Dermis blood vessel endothelial cell (primary cell): ENCODE results near the gene PLAC9. TPM values are rescaled to one million over a fixed set of nuclear protein-coding genes. Genes with fewer than 3 reads are reported as not detected.

Source experiments
- DNase-seq: peaks from one replicate; pipeline ENCODE4 v3.0.0; 2010
- total RNA-seq: library from RNA; depleted of rRNA; stranded (reverse); fragments of >200 nt; gene quantifications from 2 replicates; pipeline ENCODE4 v1.2.3, GENCODE V29; 2014

Gene PLAC9
- total RNA-seq, 1 donor from 2014 or later = 0.68 TPM

DNA sequence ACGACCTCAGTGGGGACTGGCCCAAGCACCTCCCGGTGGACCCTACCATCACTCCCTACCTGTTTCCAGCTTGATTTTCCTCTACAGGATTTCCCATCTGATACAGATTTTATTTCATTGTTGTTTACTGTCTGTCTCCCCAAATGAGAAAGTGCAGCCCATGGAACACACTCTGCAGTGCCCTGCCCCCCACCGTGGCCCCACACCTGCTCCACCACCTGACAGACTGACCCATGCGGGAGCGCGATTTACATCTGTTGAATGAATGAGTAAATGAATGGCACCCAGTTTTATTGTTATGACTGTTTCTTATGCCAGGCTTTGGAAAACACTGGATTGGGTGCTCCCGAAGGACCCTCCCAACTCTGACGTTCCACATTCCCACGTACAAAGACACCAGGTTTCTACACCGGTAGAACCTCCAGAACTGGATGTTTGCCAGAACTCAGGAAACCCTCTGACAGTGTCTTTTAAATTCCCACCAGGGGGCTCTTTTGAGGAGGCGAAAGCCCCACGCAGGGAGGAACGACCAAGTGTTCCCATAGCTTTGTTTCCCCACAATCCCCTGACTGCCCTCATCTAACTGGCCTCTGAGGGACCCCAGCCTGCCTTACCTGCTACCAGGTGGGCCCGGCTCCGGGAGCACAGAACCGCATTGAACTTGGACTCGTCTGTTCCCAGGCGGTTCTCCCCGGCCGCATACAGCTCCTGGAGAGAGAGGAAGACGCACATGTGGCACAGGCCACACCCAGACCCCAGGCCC is 29.0 kb downstream of the PLAC9 start:
- DNase-seq = peak; percentile 60

DNA sequence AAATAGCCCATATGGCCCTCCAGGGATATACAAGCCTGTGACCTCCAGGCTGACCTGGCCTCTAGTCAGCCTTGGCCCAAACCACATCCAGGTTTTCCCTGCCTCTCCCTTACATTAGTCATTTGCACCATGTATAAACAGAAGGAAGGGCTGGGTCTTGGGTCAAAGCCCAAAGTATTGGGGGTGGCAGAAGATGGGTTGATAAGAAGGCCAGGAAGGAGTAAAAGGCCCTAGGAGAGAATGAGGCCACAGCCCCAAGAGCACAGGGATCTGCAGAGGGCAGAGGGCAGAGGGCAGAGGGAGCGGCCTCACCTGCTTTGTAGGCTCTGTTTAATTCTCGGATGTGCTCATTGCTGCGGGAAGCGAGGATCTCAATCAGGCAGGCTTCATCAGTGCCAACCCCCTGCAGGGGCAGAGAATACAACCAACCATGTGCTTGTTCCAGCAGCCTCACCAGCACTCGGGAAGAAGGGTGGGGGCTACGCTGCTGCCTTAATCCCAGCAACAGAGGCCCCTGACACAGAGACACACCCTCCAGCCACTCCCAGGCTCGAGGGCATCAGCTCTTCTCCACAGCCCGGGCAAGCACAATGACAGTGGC is 31.3 kb downstream of the PLAC9 start:
- peak; percentile 47 for DNase-seq

DNA sequence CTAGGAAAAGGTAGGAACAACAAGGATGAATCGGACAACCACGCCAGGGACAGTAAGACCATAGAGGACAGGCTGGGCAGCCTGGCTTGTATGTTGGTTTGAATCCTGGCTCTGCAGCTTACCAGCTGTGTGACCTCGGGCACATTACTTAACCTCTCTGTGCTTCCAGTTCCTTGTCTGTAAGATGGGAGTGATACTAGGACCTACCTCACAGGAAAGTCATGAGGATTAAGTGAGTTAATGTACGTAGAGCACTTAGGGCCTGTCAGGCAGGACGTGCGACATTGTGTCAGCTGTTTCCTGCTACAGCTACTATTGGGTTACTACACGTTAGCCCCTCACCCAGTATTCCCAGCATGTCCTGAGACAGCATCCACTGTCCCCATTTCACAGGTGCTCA is 32.1 kb downstream of the PLAC9 start:
- DNase-seq = peak; percentile 29

DNA sequence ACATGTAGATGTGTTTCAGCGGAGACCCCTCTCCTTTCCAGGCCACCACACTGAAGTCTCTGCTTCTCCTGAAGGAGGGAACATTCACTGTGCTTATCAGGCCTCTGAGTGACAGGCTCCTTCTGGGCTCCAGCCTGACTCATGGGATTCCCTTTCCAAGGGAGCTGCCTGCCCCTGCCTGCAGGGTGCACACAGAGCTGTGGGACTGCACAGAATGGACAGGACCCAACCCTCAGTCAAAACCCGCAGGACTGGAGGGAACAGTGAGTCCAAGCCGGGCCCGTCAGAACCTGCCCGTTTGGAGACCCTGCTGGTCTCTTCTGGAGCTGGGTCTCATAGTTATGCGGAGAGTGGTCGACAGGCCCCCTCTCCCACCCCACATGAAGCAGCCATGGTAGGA is 32.6 kb downstream of the PLAC9 start:
- peak; percentile 38 for DNase-seq

DNA sequence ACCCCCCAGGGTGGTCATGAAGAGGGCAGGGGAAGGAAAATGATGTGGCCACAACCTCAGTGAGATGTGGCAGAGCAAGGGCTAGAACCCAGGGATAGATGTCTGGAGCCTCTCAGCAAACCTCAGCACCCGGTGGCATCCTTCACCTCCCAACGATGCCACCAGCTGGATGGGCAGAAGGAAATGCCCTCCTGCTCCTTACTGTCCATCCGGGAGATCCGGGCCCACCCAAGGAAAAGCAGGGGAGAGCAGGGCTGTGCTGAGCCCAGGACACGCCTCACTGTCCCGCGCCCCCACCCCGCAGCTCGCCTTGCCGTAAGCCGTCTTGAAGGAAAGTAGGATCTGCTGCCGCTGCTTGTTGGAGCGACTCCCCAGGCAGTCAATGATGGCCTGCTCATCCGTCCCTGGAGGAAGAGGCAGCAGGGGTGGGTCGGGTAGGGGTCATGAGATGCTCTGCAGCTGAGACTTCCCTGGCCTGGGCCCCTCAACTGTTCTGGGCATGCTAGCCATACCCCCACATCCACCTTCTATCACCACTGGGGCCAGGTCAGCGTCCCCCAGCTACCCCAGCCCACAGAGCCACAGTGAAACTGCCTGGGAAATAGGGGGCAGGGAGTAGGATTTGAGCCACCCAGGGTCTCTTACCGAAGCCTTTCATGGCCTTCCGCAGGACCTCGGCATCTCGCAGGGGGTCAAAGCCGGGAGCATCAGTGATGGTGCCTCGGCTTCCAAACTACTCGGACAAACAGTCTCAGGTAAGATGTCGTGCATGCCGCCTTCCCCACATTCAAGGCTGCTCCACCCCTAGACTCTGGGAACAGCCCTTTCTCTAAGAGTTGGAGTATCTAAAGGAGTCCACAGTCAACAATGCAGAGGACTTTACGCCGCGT is 34.3 kb downstream of the PLAC9 start:
- DNase-seq = no peak

DNA sequence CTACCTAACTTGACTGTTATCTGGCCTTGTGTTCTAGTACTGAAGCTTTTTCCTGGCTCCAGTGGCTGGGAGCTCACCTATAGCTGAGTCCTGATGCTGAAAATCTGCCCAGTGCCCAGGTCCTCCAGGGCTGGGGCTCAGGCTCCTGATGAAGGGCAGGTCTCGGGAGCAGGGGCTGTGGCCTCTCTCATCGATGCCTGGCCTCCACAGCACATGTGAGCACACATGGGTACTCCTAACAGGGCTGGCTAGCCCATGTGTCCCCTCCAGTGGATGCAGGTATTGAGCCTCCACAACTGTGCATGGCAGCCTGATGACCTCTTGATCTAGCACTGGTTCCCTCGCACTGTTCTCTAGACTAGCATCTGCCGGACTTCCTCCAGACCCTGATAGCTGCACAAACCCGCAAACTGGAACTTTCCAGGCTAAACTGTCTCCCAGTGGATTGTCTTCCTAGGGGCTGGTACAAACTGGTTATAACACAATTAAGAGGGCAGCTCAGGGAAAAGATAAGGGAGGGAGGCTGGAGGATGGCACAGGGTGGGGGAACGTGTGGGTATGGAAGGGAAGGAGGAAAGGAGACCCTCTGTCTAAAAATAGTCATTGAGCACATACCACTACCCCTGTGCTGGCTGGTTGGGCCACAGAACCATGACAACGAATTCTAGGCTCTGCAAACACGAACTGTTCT is 35.1 kb downstream of the PLAC9 start:
- DNase-seq = no peak

DNA sequence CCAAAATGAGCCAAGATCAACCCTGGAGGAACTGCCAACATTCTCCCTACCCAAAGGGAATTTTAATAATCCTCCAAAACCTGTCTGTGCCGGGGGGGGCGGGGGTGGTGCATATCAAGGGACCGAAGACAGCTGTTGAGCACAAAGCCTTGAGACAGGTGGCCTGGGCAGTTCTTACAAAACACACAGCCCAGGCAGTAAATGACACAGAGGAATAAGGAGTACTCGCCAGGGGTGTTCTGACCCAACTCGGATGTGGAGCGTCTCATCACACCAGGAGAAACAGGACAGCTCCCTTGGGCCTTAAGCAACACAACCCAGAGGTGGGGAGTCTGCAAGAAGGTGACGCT is 35.6 kb downstream of the PLAC9 start:
- DNase-seq = no peak

DNA sequence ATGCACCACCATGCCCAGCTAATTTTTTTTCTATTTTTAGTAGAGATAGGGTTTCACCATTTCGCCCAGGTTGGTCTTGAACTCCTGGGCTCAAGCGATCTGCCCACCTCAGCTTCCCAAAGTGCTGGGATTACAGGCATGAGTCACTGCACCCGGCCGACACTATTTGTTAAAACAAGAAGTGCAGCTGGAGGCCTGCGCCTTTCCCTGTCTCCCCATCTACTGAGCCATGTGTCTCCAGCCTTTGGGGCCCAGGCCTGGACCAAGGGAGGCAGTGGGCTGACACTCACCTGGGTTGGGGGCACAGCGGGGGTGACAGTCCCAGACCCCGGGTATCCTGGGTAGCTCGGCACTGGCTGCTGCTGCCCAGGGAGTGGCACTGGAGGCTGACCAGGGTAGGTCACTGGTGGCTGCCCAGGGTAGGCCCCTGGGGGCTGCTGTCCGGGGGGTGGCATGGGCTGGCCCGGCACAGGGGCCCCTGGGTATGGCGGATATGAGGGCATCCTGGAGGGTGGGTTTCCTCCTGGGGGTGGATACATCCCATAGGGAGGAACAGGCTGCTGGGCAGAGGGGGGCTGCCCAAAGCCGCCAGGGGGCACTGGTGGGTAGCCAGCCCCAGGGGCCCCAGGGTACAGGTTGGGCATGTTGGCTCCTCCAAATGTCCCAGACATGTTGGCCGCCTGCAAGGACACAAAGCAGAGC is 36.3 kb downstream of the PLAC9 start:
- peak; percentile 19 for DNase-seq

DNA sequence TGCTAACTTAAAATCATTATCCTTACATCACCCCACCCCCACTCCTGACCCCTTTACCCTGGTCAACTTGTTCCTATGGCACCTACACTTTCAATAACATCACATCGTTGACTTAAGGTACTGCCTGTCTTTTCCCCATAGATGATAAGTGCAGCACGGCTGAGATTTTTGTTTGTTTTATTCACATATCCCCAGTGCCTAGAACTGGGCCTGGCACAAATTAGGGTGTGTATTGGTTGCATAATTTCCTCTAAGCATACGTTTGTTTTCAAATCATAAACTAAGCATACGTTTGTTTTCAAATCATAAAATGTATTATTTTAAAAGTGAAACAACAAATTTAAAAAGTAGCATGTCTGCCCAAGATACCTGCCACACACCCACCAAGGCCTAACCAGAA is 37.5 kb downstream of the PLAC9 start:
- DNase-seq = no peak

DNA sequence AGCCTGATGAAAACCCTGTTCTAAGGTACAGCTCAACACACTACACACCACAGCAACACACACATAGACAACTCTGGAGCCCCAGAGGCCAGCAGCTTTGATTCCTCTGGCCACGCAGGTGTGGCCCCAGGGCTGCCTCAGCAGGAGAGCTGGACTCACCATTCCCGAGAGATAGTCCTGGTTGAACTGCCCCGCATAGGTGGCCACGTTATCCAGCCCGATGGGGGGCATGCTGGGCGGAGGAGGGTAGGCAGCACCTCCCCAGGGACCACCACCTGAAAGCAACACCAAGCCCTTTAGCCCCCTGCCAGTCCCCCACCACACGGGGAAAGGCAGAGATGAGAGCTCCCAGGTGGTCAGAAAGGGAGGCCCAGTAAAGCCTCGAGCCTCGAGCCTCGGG is 38.1 kb downstream of the PLAC9 start:
- DNase-seq = no peak

DNA sequence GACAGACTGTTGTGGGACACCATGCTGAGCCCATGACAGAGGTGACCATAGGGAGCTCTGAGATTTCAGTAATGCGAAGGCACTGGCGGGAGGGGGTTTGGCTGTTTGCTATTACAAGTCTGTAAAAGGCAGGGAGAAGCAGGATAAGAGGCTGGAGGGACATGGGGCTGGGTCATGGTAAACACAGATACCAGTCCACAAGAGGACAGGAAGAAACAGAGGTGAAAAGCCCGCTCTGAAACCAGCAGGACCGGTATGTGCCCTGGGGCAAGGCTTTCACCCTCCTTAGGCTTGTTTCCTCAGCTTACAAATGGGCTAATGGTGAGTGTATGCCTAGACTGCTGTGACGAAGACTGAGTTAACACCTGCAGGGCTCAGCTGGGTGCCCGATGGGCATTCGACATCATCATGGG is 38.7 kb downstream of the PLAC9 start:
- no peak for DNase-seq

DNA sequence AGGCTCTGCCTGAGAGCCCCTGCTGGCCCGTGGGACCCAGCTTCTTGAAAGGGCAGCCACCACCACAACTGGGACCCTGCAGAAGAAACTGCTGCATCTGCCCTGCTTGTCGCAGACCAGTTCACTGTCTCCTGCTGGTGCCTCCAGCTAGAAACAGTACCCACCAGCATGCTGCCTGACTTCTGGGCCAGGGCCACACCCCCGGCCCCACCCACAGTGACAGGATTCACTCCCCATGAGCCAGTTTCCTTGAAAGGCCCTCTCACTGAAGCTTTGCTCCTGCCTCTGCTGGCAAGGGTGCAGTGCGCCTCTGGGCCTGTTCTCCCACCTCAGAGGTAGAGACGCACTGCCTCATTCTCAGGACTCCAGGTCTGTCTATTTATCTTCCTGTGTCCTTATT is 40.4 kb downstream of the PLAC9 start:
- DNase-seq = no peak

DNA sequence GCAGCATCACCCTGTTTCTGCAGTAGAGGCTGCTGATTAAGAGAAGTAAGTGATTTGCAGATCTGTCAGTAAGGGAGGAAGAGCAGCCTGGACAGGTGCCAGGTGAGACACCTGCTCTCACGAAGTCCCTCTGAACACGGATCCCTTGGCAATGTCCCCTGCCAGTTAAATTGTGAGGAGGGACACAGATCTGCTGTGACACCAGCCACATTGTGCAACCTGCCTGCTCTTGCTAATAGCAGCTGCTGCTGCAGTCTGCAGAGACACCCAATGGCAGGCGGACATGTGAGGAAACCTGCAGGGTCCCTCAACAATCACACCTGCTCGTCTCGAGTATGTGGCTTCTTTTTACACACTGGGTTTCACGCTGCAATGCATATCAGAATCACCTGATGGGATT is 40.9 kb downstream of the PLAC9 start:
- DNase-seq = no peak

DNA sequence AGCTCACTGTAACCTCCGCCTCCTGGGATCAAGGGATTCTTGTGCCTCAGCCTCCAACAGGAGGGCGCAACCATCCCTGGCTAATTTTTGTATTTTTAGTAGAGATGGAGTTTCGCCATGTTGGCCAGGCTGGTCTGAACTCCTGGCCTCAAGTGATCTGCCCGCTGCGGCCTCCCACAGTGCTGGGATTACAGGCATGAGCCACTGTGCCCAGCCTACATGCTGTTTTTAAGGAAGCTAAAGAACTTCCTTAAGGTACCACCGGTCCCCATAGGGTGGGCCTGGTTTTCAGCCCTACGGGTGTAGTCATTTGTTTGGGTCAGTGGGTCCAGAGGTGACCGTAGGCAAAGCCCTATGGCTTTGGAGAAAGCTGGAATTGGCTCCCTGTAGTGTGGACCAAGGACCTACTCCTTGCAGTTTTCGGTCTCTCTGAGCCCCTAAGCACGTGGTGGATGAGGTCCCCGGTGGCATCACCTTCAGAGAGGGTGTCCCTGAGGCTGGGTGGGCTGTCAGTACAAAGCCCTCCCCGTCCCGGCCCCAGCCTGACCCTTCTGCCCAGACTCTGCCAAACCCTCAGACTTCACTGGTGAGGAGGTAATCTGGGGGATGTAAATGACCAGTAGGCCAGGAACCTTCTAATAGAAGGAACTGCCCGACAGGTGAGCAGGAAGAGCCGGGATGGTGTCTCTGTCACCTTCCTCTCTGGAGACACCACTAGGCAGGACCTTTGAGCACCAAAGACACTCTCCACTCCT is 42.3 kb downstream of the PLAC9 start:
- DNase-seq = no peak

DNA sequence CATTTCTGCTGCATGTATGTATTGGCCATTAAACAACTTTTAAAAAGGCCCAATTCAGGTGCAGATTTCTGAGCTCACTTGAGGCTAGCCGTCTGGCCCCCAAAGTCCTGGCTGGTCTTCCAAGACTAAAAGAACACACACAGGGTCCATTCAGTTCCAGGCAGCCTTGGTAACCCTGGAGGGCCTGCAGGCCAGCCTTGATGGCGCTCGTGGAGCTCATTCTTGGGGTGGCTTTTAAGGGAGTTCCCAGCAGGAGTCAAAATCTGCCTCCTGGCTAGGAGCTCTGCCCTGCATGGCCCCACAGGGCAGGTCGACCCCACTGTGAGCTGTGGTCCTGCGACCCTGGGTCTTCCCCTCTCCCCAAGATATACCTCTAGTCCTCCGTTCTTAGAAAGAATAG is 44.0 kb downstream of the PLAC9 start:
- DNase-seq = no peak

DNA sequence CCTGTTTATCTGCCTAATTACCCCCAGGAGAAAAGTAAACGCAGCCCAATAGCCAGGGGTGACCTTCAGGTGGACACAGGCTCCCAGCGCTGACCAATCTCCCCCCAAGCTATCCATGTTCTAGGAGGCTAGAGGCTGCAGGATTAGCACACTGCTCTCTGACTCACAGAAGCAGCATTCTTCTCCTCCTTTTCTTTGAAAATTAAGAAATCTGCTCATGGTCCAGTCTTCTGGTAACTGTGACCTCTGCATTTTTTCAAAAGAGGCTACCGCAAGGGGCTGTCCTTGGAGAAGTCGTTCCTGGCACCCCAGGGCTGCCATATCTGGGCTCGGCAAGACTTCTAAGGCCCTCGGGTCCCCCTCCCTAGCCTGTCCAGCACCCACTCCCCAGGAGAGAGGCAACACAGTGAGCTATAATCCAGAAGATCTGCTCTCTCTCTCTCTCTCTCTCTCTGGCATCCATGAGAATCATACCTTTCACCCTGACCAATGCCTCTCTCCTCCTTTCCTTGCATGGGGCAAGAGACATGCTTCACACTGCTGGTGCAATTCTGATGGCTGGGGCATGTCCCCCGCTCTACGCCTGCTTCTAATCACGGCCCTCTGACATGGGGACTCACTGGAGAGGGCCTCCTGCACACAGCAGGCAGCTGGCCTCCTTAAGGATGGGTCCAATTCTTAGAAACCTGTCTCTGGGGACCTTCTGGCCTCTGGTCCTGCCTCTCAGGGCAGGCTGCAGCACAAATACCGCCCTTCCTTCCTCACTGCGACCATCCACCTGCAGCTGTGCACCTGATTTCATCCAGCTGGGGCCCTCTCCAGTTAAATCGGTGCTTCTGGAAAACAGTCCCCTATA is 45.5 kb downstream of the PLAC9 start:
- no peak for DNase-seq

DNA sequence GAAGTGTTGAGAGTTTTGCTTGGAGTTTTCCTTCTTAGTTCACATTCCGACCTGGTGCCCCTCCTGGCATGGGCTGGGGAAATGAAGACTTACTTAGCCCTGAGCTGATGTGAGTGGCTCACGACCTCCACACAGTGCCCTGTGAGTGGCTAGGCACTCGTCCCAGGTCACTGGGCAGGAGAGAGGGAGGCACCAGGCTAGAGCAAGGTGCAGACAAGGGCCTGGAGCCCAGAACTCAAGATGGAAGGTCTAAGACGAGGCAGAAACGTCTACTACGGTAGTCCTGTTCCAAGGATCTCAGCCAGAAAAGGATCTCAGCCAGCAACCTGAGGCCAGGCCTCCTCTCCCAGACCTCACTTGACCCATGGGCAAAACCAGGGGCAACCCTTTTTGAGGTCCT is 50.5 kb downstream of the PLAC9 start:
- DNase-seq = no peak

DNA sequence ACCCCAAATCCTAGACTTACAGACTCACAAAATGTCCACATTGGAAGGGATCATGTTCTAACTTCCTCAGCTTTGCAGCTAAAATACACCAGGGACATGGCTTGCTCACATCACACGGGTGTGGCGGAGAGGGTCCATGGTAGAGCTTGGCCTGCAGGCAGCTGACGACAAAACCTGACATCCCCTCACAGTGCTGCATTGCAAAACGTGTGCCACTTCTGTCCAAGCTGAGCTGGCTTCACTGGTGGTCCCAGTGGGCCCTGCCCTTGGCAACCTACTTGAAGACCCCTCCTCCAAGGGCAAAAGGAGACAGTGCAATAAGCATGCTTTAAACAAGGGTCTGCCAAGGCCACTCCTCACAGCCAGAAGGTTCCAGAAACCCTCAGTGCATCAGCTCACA is 50.9 kb downstream of the PLAC9 start:
- DNase-seq = no peak

DNA sequence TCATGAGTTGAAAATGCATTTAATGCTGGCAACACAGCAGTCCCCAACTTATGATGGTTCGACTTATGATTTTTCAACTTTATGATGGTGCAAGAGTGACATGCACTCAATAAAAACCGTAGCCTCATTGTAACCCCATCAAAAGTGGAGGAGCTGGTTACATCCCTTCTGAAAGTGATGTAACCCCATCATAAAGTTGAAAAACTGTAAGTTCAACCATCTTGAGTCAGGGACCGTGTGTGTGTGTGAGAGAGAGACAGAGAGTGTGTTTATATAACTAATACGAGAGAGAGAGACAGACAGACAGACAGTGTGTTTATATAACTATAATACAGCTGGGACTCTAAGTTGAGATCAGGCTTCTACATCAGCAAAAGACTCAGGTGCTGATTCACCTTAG is 51.8 kb downstream of the PLAC9 start:
- no peak for DNase-seq

DNA sequence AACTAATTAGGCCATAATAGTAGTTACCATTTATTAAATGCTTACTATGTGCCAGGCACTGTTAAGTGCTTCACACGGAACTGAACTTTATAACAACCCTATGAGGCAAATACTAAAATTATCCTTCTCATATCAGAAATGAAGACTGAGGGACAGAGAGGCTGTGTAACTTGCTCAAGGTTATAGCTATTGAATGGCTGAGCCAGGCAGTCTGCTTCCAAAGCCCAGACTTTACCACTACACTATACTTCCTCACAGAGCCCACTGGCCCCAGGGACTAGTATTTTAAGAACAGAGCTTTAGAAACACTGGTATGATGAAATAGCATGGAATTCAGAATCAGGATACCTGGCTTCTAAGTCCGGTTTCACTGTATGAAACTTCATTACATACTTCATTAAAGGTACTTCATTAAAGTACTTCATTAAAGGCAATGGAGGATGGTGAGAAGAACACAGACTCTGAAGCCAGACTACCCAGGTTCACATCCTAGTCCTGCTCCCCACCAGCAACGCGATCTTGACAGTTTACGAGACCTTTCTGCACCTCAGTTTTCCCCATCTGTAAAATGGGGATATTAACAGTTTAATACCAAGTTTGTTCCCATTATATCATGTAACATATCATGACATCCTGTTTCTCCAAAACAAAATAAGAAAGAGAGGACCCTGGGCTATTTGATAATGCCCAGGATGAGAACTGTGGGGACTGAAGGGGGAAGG is 53.2 kb downstream of the PLAC9 start:
- no peak for DNase-seq
